GM04503 (cell line): ENCODE data around the gene RAP1GAP.
A peak's percentile ranks its signal among the peaks of the same experiment; 100 is the strongest.
"Not testable (repeated sequence)": the region's sequence is repeated elsewhere in the genome, so short reads cannot be mapped to it uniquely, and the experiment has no call there.

Experiments
- DNase-seq: peaks from one replicate; pipeline ENCODE4 v3.0.0-alpha.2; 2012; ENCODE audit warnings: low read depth

Gene RAP1GAP

DNA sequence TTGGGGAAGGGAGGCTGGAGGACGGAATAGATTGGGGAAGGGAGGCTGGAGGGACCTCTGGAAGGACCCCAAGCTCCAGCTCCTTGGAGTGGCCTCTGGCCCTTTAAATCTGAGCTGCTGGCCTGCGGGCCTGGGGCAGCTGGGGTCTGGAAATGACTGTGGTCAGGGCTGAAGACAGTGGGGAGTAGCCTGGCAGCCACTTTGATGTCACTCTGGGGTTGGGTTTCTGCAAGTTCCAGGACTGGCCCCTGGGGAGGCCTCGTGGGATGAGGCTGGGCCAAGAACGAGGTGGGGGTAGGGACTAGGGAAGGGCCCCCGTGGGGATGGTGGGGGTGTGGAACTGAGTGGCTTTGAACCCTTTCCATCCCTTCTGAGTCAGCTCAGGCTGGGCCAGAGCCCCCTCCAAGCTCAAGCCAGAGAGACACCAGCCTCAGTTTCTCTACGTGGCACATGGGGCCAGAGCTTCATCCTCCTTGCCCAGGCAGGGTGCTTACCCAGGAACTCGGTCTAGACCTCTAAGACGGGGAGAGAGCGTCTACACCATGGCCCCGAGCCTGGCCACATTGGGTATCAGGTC is 100.3 kb downstream of the RAP1GAP start:
- DNase-seq = no peak

DNA sequence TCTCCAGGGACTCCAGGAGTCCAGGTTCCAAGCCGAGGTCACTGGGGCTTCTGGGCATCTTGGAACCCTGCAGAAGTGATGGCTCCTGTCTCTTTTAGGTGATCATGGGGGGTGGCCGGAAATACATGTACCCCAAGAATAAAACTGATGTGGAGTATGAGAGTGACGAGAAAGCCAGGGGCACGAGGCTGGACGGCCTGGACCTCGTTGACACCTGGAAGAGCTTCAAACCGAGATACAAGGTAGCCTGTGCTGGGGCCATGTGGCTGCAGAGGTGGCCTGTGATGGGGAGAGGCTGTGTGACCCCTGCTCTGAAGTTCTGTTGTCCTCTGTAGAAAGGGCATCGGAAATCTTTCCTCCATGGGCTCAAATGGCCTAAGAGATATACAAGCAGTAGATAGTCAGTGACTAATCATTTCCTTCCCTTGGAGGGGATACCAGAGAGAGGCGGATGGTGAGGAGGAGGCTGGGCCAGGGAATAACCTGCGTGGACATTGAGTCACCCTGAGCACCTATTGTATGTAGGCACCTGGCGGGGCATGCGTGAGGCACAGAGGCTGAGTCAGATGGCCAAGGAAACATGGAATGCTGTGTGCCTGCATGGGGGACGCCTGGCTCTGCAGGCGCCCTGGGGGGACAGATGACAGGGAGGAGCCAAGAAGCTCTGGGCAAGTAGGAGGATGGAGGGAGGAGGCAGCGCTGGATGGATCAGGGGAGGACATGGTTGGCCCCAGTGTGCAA is 101.0 kb downstream of the RAP1GAP start:
- DNase-seq = no peak

- DNase-seq = peak; percentile 44
Measured at GRCh38 chr1:21567241-21568005, 101.7 kb downstream of the RAP1GAP start.

GRCh38 chr1:21566361-21566760 is 102.8 kb downstream of the RAP1GAP start:
- DNase-seq = not testable (repeated sequence)

DNA sequence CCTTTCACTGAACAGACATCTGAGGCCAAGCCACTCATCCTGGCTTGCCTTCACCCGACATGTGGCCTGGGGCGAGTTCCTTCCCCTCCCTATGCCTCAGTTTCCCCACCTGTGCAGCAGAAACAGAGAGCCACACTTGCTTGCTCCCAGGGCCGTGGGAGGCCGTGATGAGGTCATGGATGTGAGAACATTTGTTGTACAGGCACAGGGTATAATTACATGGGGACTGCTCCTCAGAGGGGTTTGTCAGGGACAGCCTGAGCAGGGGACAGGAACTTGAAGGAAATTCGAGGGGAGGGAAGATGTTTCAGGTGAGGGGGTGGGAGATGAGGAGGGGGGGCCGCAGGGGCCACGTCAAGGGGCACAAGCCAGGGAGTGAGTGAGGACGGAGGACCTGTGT is 103.9 kb downstream of the RAP1GAP start:
- DNase-seq = no peak

- DNase-seq = no peak
Measured at GRCh38 chr1:21564521-21565095, 104.5 kb downstream of the RAP1GAP start.

- no peak for DNase-seq
Measured at GRCh38 chr1:21563971-21564370, 105.2 kb downstream of the RAP1GAP start.

DNA sequence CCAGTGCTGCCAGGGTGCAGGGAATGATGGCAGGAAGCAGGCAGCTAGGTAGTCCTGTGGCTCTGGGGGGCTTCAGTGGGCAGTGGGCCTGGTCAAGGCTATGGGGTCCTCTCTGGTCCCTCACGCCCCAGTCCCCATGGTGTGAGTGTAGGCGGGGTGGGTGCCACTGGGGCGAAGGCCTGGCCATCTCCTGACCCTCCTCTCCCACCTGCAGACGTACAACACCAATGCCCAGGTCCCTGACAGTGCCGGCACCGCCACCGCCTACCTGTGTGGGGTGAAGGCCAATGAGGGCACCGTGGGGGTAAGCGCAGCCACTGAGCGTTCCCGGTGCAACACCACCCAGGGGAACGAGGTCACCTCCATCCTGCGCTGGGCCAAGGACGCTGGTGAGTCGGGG is 106.3 kb downstream of the RAP1GAP start:
- DNase-seq = no peak

- no peak for DNase-seq
Measured at GRCh38 chr1:21560916-21561638, 108.1 kb downstream of the RAP1GAP start.

- DNase-seq = no peak
Measured at GRCh38 chr1:21559788-21560567, 109.2 kb downstream of the RAP1GAP start.

DNA sequence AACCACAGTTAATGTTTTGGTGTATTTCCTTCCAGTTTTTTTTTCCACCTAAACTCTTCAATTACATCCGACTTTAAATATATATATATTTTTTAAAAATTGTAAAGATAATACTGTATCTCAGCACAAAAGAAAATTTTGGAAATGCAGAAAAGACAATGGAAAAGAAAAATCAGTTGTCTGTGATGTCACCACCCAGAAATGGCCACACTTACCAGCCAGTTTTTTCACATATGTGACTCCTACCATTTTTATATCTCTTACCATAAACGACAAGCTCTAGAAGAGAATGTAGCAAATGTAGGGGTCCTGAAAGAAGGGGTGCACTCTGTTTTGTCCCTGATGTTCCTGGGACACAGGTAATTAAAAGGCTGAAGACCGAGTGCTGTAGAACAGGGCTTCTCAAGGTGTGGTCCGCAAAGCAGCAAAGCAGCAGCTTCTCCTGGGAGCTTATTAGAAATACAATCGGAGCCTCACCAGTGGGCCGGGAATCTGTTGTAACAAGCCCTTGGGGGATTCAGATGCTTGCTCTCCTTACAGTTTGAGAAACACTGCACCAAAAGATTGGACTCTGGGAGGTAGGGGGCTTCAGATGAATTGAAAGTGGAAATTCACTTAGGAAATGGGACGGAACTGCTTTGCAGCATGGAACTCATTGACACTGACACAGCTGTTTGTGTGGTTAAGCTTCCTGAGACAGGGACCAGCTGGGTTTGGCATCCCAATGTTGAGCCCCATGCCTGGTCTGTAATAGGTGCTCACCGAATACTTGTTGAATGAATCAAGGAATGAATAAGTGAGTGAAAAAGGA is 115.8 kb downstream of the RAP1GAP start:
- DNase-seq = no peak

DNA sequence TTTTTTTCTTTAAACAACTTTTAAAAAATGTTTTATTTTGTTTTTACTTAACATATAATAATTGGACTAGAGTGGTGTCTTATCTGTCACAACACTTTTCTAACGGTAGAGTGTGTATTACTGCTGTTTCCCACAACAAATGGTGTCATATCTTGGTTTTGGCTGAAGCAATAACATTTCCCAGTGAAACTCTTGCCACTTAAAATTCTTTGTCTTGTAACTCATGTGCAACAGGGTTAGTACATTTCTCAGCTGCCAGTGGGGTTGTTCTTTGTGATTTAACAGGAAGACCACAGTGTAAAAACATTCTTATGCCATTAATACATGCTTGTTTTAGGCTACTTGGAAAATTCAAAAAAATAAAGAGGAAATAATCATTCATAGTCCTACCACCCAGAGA is 116.4 kb downstream of the RAP1GAP start:
- DNase-seq = peak; percentile 92

DNA sequence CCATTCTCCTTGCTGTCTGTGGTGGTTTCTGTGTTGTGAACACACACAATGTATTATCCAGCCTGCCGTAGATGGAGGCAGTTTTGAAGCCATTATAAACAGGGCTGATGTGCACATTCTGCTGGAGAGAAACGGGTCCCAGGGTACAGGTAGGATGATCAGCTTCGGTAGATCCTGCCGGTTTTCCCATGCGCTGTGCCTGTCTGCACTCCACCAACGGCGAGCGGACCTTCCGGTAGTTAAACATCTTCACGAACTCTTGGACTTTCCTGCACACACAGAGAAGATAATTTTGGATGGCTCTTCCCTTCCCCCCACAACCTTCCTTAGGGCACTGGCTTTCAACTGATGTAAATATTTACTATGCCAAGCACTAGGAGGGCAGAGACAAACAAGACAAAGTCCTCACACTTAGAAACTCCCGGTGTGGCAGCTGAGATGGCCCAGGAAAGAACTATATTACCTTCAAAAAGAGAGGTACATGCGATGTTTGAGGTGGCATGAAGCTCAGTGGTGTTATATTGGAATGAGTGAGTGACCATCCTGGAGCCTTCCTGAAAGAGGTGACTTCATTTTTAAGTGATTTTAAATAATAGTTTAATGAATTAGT is 118.2 kb downstream of the RAP1GAP start:
- DNase-seq = no peak

DNA sequence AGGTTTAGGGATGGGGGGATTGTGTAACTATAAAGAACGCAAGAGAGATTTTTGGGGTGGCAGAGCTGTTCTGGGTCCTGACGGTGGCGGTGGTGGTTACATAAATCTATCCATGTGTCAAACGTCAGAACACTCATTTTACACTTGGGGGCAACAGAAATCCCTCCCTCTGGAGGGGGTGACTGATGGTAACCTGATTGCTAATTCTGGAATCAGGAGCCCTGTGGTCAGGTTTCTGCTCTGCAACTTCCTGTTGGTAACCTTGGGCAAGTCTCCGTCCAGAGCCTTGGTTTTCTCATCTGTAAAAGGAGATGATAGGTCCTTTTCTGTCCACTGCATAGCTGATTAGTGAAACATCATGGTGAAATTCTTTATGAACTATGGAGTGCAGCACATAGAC is 119.1 kb downstream of the RAP1GAP start:
- no peak for DNase-seq

DNA sequence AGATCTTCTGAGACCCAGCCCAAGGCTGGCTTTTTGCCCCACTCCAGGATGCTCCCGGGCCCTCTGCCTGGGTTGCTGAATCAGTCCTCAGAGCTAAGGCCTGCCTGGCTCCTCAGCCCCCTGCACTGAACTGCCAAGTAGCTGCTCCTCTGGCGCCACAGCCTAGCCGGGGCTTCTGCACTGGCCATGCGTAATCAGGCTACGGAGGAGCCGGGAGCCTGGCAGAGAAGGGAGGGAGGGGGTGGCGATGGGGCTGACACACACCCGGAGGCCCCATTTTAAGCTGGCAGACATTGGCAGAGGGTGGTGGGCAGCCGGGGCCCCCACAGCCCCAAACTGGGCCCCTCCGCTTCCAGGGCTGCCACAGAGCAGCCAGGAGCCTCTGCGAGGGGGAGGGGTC is 121.3 kb downstream of the RAP1GAP start:
- DNase-seq = no peak
